ENCODE data around the gene SYT2. TPM values are rescaled to one million over a fixed set of nuclear protein-coding genes. Genes with fewer than 3 reads are reported as not detected.
"Not testable (repeated sequence)": the region's sequence is repeated elsewhere in the genome, so short reads cannot be mapped to it uniquely, and the experiment has no call there.

SYT2 gene
- total RNA-seq, 4 donors from 2014 or later, result under 0.01 TPM; not detected in 3

DNA sequence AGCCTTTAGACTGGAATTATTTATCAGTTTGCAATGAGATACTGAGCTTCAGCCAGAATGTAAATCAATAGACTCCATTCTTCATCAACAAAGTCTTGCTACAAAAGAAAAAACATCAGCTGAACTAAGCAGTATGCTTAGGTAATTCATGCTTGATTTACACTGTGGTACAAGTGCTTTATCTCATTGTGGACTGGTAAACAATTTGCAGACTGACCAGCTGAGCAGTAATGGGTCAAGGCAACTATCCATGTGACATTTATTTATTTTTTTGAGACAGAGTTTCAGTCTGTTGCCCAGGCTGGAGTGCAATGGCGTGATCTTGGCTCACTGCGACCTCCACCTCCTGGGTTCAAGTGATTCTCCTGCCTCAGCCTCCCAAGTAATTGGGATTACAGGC, 39.8 kb upstream of the SYT2 start:
- Histone ChIP-seq H3K36me3 (peaks cover 0 to 78% (median 7%) of the 10 kb centered on the region in 3 donors), H3K27ac (no peak overlapping the region), H3K4me3 (no peak overlapping the region), H3K4me1 (no peaks in the 10 kb centered on the region), H3K27me3 (no peaks in the 10 kb centered on the region), H3K9me3 (no peaks in the 10 kb centered on the region)
- 77 to 88% methylated on average over 2 of the region's 2 CpGs for WGBS, 2 donors
- TF ChIP-seq POLR2A (IDR thresholded peaks at IDR 0.05), result no peak
- TF ChIP-seq, protein P1, sequence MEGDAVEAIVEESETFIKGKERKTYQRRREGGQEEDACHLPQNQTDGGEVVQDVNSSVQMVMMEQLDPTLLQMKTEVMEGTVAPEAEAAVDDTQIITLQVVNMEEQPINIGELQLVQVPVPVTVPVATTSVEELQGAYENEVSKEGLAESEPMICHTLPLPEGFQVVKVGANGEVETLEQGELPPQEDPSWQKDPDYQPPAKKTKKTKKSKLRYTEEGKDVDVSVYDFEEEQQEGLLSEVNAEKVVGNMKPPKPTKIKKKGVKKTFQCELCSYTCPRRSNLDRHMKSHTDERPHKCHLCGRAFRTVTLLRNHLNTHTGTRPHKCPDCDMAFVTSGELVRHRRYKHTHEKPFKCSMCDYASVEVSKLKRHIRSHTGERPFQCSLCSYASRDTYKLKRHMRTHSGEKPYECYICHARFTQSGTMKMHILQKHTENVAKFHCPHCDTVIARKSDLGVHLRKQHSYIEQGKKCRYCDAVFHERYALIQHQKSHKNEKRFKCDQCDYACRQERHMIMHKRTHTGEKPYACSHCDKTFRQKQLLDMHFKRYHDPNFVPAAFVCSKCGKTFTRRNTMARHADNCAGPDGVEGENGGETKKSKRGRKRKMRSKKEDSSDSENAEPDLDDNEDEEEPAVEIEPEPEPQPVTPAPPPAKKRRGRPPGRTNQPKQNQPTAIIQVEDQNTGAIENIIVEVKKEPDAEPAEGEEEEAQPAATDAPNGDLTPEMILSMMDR (IDR thresholded peaks at IDR 0.05), result no peak
- TF ChIP-seq EP300 (IDR thresholded peaks at IDR 0.05), result no peak
- DNase-seq (ENCODE audit: low spot score in 2 of 2), result no peak

DNA sequence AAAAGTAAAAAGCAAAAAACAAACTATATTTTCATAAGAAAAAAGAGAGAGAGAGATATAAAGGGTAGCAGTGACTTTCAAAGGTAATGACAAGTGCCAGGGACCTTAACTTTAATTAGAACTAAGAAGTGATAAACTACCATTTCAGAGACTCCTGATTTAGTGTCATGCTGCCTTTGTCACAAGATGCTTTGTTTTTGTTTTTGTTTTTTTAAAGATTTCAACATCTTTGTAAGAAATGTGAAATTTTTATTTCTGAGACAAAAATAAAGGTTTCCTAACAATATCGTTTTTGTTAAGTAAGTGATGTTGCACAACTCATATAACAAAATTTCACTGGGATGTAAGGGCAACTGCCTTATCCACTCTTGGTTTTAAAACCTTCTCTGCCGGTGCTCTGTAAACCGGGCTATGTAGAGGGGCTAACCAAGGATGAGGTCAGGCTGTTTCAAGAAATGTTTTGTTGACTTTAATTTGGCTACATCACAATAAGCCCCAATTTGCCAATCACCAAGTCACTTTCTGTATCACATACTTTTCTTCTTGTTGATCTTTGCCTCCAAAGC, 35.2 kb upstream of the SYT2 start:
- H3K36me3 ChIP-seq, result peaks cover 0 to 85% (median 19%) of the 10 kb centered on the region in 3 donors
- H3K27me3 ChIP-seq, result no peaks in the 10 kb centered on the region
- no peak overlapping the region for H3K27ac ChIP-seq
- WGBS, 2 donors, result 69 to 81% methylated on average over 3 of the region's 3 CpGs
- H3K9me3 ChIP-seq, result no peaks in the 10 kb centered on the region
- no peak overlapping the region for H3K4me3 ChIP-seq
- no peak for DNase-seq (ENCODE audit: low spot score in 2 of 2)
- H3K4me1 ChIP-seq, result no peaks in the 10 kb centered on the region
- TF ChIP-seq EP300 (IDR thresholded peaks at IDR 0.05), result no peak
- TF ChIP-seq, protein P1 (IDR thresholded peaks at IDR 0.05), result no peak
- TF ChIP-seq POLR2A (IDR thresholded peaks at IDR 0.05), result no peak

GRCh38 chr1:202744770-202745169, 34.5 kb upstream of the SYT2 start:
- not testable (repeated sequence) for H3K27ac ChIP-seq; H3K9me3 ChIP-seq; H3K4me1 ChIP-seq; H3K27me3 ChIP-seq; H3K4me3 ChIP-seq; DNase-seq (ENCODE audit: low spot score in 2 of 2)
- 95 to 97% methylated on average over 3 of the region's 3 CpGs for WGBS, 2 donors
- H3K36me3 ChIP-seq, result peaks cover 0 to 85% (median 19%) of the 10 kb centered on the region in 3 donors

GRCh38 chr1:202742496-202742895, 32.2 kb upstream of the SYT2 start:
- WGBS, 2 donors, result 92 to 96% methylated on average over 6 of the region's 6 CpGs
- Histone ChIP-seq H3K36me3 (peaks cover 0 to 78% (median 12%) of the 10 kb centered on the region in 3 donors), H3K27ac (no peak overlapping the region), H3K4me1 (no peaks in the 10 kb centered on the region), H3K4me3 (no peak overlapping the region), H3K27me3 (no peaks in the 10 kb centered on the region), H3K9me3 (no peaks in the 10 kb centered on the region)
- TF ChIP-seq, protein P1 (IDR thresholded peaks at IDR 0.05), result no peak
- TF ChIP-seq EP300 (IDR thresholded peaks at IDR 0.05) (no peak), POLR2A (IDR thresholded peaks at IDR 0.05) (no peak)
- no peak for DNase-seq (ENCODE audit: low spot score in 2 of 2)

GRCh38 chr1:202733251-202733650, 23.0 kb upstream of the SYT2 start:
- Histone ChIP-seq H3K36me3 (peaks cover 2 to 92% (median 23%) of the 10 kb centered on the region in 3 donors), H3K9me3 (no peaks in the 10 kb centered on the region), H3K4me3 (no peak overlapping the region), H3K27ac (no peak overlapping the region), H3K27me3 (no peaks in the 10 kb centered on the region), H3K4me1 (no peaks in the 10 kb centered on the region)
- DNase-seq (ENCODE audit: low spot score in 2 of 2), result no peak
- WGBS, 2 donors, result 87 to 94% methylated on average over 10 of the region's 10 CpGs
- TF ChIP-seq EP300 (IDR thresholded peaks at IDR 0.05), result no peak
- TF ChIP-seq, protein P1 (IDR thresholded peaks at IDR 0.05), result no peak
- no peak for TF ChIP-seq POLR2A (IDR thresholded peaks at IDR 0.05)

DNA sequence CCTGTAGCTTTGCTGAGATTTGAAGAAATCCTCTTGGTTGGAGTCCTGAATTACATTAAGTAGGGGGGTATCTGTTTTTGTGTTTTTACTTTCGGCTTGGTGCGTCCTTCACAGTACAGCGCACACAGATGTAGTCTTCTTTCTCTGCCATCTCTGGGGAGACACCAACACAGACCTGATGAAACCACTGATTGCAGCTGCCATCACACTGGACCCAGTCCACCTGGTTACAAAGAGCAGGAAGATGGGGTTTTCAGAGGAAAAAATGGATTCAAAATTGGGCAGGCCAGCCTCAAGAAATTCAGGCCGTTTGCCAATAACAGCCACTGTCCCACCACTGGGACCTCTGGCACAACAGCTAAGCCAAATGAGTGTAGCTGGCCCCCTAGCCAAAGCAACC, 18.7 kb upstream of the SYT2 start:
- DNase-seq (ENCODE audit: low spot score in 2 of 2), result no peak
- 87 to 90% methylated on average over 4 of the region's 4 CpGs for WGBS, 2 donors
- H3K36me3 ChIP-seq, result peaks cover 0 to 94% (median 23%) of the 10 kb centered on the region in 3 donors

More for the DNA sequence above, 18.7 kb upstream of the SYT2 start:
- H3K4me3 ChIP-seq, result no peak overlapping the region
- TF ChIP-seq EP300 (IDR thresholded peaks at IDR 0.05), result no peak
- TF ChIP-seq, protein P1 (IDR thresholded peaks at IDR 0.05), result no peak
- TF ChIP-seq POLR2A (IDR thresholded peaks at IDR 0.05), result no peak
- H3K9me3 ChIP-seq, result no peaks in the 10 kb centered on the region
- H3K4me1 ChIP-seq, result no peaks in the 10 kb centered on the region
- no peaks in the 10 kb centered on the region for H3K27me3 ChIP-seq
- H3K27ac ChIP-seq, result no peak overlapping the region
